ENCODE data around the gene PPP1R15B. TPM values are rescaled to one million over a fixed set of nuclear protein-coding genes. Genes with fewer than 3 reads are reported as not detected.

PPP1R15B gene
- total and polyA plus RNA-seq, 10 of the 15 experiments (the other 5 are each of a cell fraction or from before 2014, with no cell fraction given) = 13.9 to 38.1 (median 26.5) TPM

- ChIA-PET RAD21 (ENCODE audit: unreplicated experiment) (interaction anchor here (0.6 to 7.2 kb wide), 30 partner anchors 10 to 898 kb away, joined by 3 to 72 read pairs (median 5); partner anchors contain the start of genes GOLT1A and REN), CTCF (interaction anchor here (0.5 to 9.4 kb wide), 53 partner anchors 9 to 859 kb away, joined by 3 to 195 read pairs (median 6); partner anchors contain the start of genes GOLT1A and REN), POLR2A (interaction anchor here (1.0 kb wide), 1 partner anchor 15 kb away, joined by 3 read pairs; no protein-coding TSS in a partner anchor), SMC1A (ENCODE audit: uncharacterized antibody, unreplicated experiment) (interaction anchor here (0.6 to 12.8 kb wide), 24 partner anchors 9 to 503 kb away, joined by 3 to 141 read pairs (median 5); partner anchors contain the start of genes GOLT1A and REN)
- Histone ChIP-seq H3K4me3 (peak overlapping the region; percentile 49), H3K27me3 (replicated peaks in 1 of 2; ENCODE audit: control insufficient read depth in 2 of 2, insufficient read depth in 2 of 2, low read length in 1 of 2) (no peaks in the 10 kb centered on the region), H3K4me1 (ENCODE audit: control insufficient read depth, insufficient read depth, low read length) (peaks cover 11% of the 10 kb centered on the region), H3K4me2 (ENCODE audit: control insufficient read depth, insufficient read depth) (peak overlapping the region; percentile 98), H4K20me1 (ENCODE audit: control insufficient read depth, insufficient read depth) (no peaks in the 10 kb centered on the region), H3K36me3 (ENCODE audit: control insufficient read depth in 2 of 2, insufficient read depth in 2 of 2, low read length in 1 of 2) (no peaks in the 10 kb centered on the region), H3K27ac (ENCODE audit: control insufficient read depth, insufficient read depth) (no peak overlapping the region), H3K79me2 (ENCODE audit: control insufficient read depth, insufficient read depth, low read length) (no peaks in the 10 kb centered on the region), H2AFZ (ENCODE audit: control insufficient read depth, low read depth, low read length) (peak overlapping the region; percentile 67), H3K9ac (ENCODE audit: control insufficient read depth, insufficient read depth, low read length) (peak overlapping the region; percentile 34; the same call in 1 of the 2 replicates), H3K9me3 (replicated peaks; ENCODE audit: control insufficient read depth, insufficient read depth, low read length) (no peaks in the 10 kb centered on the region)
- intact Hi-C loops (cut with micrococcal nuclease; ENCODE audit: unreplicated experiment) = loop anchor here (1.0 to 5.0 kb wide), 4 partner anchors 105 to 503 kb away; partner anchors contain the start of gene SNRPE
- 2% methylated on average over 27 of the region's 27 CpGs for WGBS (ENCODE audit: insufficient coverage, insufficient replicate concordance, low lambda C conversion rate, missing lambda C conversion rate)
- ATAC-seq (peak; percentile 80), DNase-seq (ENCODE audit: low read depth, low spot score) (peak; percentile 52), FAIRE-seq (peak; percentile 100)
- BruUV-seq (replicated peaks) = no TSS peak
- in situ Hi-C loops (cut with MboI) = loop anchor here (5.0 to 10.0 kb wide), 2 partner anchors 196 to 499 kb away; partner anchors contain the start of genes REN and SNRPE
- no peak for TF ChIP-seq ZNF217 (IDR thresholded peaks at IDR 0.05)
- TF ChIP-seq CTCF (IDR thresholded peaks at IDR 0.05 in 2 of 3, conservative IDR thresholded peaks at IDR 0.05 in 1 of 3; ENCODE audit: control insufficient read depth in 2 of 3, extremely low read depth in 1 of 3, insufficient read depth in 1 of 3, low read depth in 3 of 3, low read length in 3 of 3) = peak; percentile 93 to 97 (median 97); a peak in 5 of 6 replicates
- 0 out of 2 replicates have a peak, but pooled peaks have one; percentile 54 for TF ChIP-seq STAT1 (conservative IDR thresholded peaks at IDR 0.05)
- TF ChIP-seq MLLT1 (IDR thresholded peaks at IDR 0.05) = 0 out of 2 replicates have a peak, but pooled peaks have one; percentile 41
- no peak for TF ChIP-seq MYB (IDR thresholded peaks at IDR 0.05; ENCODE audit: borderline replicate concordance, low read depth, low read length)
- TF ChIP-seq ATF2 (IDR thresholded peaks at IDR 0.05; ENCODE audit: low read length) = no peak
- peak; percentile 89 for TF ChIP-seq RUNX3 (IDR thresholded peaks at IDR 0.05; ENCODE audit: low read length)
- peak; percentile 82 for TF ChIP-seq IKZF1 (conservative IDR thresholded peaks at IDR 0.05)
- peak; percentile 49 for TF ChIP-seq ATF7 (IDR thresholded peaks at IDR 0.05; ENCODE audit: low read depth)
- no peak for TF ChIP-seq E2F4 (IDR thresholded peaks at IDR 0.05; ENCODE audit: low read depth, low read length)
- TF ChIP-seq DPF2 (IDR thresholded peaks at IDR 0.05) = no peak; the same call in 1 of the 2 replicates
- TF ChIP-seq GABPA (IDR thresholded peaks at IDR 0.05; ENCODE audit: low read depth) = peak; percentile 52; the same call in 1 of the 2 replicates
- peak; percentile 64 for TF ChIP-seq RELB (IDR thresholded peaks at IDR 0.05; ENCODE audit: low read depth)
These were observed 48.1 kb downstream of the PPP1R15B start for GRCh38 chr1:204363335-204364114.

All from GM12878 (cell line).